ENCODE measurements around the gene ALX4.

GRCh38 chr11:44279483-44279882 lies 30.5 kb downstream of the ALX4 start:
- TF ChIP-seq, protein P1, sequence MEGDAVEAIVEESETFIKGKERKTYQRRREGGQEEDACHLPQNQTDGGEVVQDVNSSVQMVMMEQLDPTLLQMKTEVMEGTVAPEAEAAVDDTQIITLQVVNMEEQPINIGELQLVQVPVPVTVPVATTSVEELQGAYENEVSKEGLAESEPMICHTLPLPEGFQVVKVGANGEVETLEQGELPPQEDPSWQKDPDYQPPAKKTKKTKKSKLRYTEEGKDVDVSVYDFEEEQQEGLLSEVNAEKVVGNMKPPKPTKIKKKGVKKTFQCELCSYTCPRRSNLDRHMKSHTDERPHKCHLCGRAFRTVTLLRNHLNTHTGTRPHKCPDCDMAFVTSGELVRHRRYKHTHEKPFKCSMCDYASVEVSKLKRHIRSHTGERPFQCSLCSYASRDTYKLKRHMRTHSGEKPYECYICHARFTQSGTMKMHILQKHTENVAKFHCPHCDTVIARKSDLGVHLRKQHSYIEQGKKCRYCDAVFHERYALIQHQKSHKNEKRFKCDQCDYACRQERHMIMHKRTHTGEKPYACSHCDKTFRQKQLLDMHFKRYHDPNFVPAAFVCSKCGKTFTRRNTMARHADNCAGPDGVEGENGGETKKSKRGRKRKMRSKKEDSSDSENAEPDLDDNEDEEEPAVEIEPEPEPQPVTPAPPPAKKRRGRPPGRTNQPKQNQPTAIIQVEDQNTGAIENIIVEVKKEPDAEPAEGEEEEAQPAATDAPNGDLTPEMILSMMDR (IDR thresholded peaks at IDR 0.05), result no peak
- TF ChIP-seq EZH2 (IDR thresholded peaks at IDR 0.05; ENCODE audit: borderline replicate concordance, insufficient read depth, low read depth, low read length, poor library complexity, severe bottlenecking), result no peak
